Measurements from ENCODE around the gene ALPG. TPM values are rescaled to one million over a fixed set of nuclear protein-coding genes. Genes with fewer than 3 reads are reported as not detected.
"Not testable (repeated sequence)": the region's sequence is repeated elsewhere in the genome, so short reads cannot be mapped to it uniquely, and the experiment has no call there.

ALPG gene
- total RNA-seq, 4 donors from 2014 or later, result not detected

GRCh38 chr2:232443047-232443446 lies 36.4 kb downstream of the ALPG start:
- H3K27me3 ChIP-seq, H3K36me3 ChIP-seq, H3K4me3 ChIP-seq, H3K4me1 ChIP-seq, H3K9me3 ChIP-seq: not testable (repeated sequence)
- in situ Hi-C loops (cut with MboI; ENCODE audit: low sequenced_read_pairs in 4 of 4), result loop anchor here in 3 of 4 donors (25.0 kb wide), 1 partner anchor 531 kb away; no protein-coding TSS in a partner anchor
- intact Hi-C loops (cut with DNase I; ENCODE audit: low total_unique reads), result loop anchor here (10.0 kb wide), 1 partner anchor 118 kb away; no protein-coding TSS in a partner anchor
- DNase-seq (peak in 1 of 2 donors; percentile 51), ATAC-seq (peak in 1 of 2 donors; percentile 38)
- peak overlapping the region in 2 of 4 donors; percentile 52 to 53 for H3K27ac ChIP-seq

GRCh38 chr2:232443669-232444408 lies 37.2 kb downstream of the ALPG start:
- ATAC-seq, result peak; percentile 32 to 43
- peak in 1 of 2 donors; percentile 46 for DNase-seq
- H3K4me1 ChIP-seq, H3K36me3 ChIP-seq, H3K27me3 ChIP-seq, H3K4me3 ChIP-seq, H3K9me3 ChIP-seq: not testable (repeated sequence)
- intact Hi-C loops (cut with DNase I; ENCODE audit: low total_unique reads) (loop anchor here (10.0 kb wide), 1 partner anchor 119 kb away; no protein-coding TSS in a partner anchor), in situ Hi-C loops (cut with MboI; ENCODE audit: low sequenced_read_pairs in 4 of 4) (loop anchor here in 3 of 4 donors (25.0 kb wide), 1 partner anchor 532 kb away; no protein-coding TSS in a partner anchor)
- peak overlapping the region; percentile 10 to 66 (median 36) for H3K27ac ChIP-seq

DNA sequence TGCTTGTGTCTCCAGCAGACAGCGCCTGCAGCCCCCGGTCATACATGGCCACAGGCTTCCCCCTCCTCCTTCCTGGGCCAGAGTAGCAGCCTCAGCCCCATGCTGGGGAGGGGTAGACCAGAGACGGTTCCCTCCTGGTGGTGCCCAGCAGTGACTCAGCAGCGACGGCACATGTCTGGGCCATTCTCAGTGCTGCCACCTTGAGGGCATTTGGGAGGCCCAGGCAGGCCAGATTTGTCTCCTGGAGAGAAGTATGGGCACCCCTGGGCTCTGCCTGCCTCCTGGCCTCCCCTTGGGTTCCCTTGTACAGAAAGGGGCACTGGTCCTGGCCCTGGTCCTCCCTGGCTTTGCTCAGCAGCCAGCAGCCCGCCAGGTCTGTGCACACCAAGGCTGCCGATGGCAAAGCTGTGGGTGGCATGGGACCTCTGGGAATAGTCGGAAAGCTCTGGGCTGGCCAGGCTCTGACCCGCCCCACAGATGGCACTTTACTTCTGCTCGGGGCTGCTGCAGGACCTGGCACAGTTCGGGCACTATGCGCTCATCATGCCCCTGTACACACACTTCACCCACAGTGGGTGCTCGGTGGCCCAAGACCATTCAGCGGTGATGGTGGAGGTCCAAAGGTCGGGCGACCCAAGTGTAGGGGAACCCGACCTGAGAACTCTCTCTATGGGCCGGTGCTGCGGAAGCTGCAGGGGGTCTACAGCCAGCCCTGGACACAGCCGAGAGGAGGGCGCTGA lies 37.9 kb downstream of the ALPG start:
- no peaks in the 10 kb centered on the region for H3K27me3 ChIP-seq
- H3K4me1 ChIP-seq, result peaks cover 3 to 9% of the 10 kb centered on the region in 2 donors
- ATAC-seq, result peak in 1 of 2 donors; percentile 23
- no peak overlapping the region for H3K4me3 ChIP-seq
- peak in 1 of 2 donors; percentile 48 for DNase-seq
- H3K36me3 ChIP-seq, result no peaks in the 10 kb centered on the region
- in situ Hi-C loops (cut with MboI; ENCODE audit: low sequenced_read_pairs in 4 of 4), result loop anchor here in 3 of 4 donors (25.0 kb wide), 1 partner anchor 532 kb away; no protein-coding TSS in a partner anchor
- intact Hi-C loops (cut with DNase I; ENCODE audit: low total_unique reads), result loop anchor here (10.0 kb wide), 1 partner anchor 120 kb away; no protein-coding TSS in a partner anchor
- H3K9me3 ChIP-seq, result no peaks in the 10 kb centered on the region
- TF ChIP-seq POLR2A (IDR thresholded peaks at IDR 0.05) (no peak), CTCF (IDR thresholded peaks at IDR 0.05 in 4 of 5, conservative IDR thresholded peaks at IDR 0.05 in 1 of 5) (peak in 4 of 5 experiments; percentile 19 to 56 (median 34))
- peak overlapping the region; percentile 10 to 66 (median 36) for H3K27ac ChIP-seq

- not testable (repeated sequence) for H3K36me3 ChIP-seq, ATAC-seq, H3K9me3 ChIP-seq, DNase-seq, H3K27ac ChIP-seq, H3K27me3 ChIP-seq, H3K4me3 ChIP-seq, H3K4me1 ChIP-seq
- in situ Hi-C loops (cut with MboI; ENCODE audit: low sequenced_read_pairs in 4 of 4) (loop anchor here in 3 of 4 donors (25.0 kb wide), 1 partner anchor 533 kb away; no protein-coding TSS in a partner anchor), intact Hi-C loops (cut with DNase I; ENCODE audit: low total_unique reads) (loop anchor here (10.0 kb wide), 1 partner anchor 121 kb away; no protein-coding TSS in a partner anchor)
These were observed 38.7 kb downstream of the ALPG start for GRCh38 chr2:232445149-232445885.

DNA sequence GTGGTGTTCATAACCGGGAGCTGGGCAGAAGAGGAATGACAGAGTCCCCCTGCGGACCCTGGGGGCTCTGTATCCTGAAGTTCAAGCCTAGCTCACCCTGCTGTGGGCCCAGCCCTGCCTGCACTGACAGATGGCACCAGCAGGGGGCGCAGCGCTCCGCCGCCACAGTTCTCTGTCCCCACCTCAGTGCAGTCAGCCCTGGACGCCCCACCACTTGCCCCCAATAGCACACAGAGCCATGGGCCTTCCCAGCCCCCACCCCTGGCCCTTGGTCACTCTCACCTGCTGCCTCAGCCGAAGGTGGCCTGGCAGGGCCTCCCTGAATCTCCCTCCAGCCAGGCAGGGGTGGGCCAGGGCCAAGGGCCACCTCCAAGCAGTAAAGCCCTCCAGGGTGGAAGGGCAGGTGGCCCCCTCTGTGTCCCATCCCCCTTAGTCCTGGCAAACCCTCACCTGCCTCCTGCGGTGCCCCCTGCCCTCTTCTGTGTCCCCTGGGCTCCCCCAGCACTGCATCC lies 39.7 kb downstream of the ALPG start:
- ATAC-seq, result peak in 1 of 2 donors; percentile 20
- peak in 4 of 5 experiments; percentile 33 to 61 (median 40) for TF ChIP-seq CTCF (IDR thresholded peaks at IDR 0.05 in 4 of 5, conservative IDR thresholded peaks at IDR 0.05 in 1 of 5)
- intact Hi-C loops (cut with DNase I; ENCODE audit: low total_unique reads), result loop anchor here (1.0 to 10.0 kb wide), 2 partner anchors 76 to 122 kb away; no protein-coding TSS in a partner anchor
- not testable (repeated sequence) for H3K36me3 ChIP-seq, H3K27me3 ChIP-seq, H3K9me3 ChIP-seq, H3K27ac ChIP-seq, H3K4me1 ChIP-seq, H3K4me3 ChIP-seq, DNase-seq
- in situ Hi-C loops (cut with MboI; ENCODE audit: low sequenced_read_pairs in 4 of 4), result loop anchor here in 3 of 4 donors (25.0 kb wide), 1 partner anchor 534 kb away; no protein-coding TSS in a partner anchor
